SJSA1 (cell line): ENCODE measurements around the gene PDZRN4. TPM values are rescaled to one million over a fixed set of nuclear protein-coding genes. Genes with fewer than 3 reads are reported as not detected.

Source experiments
- DNase-seq, 2 experiments: peaks; one replicate each; pipeline ENCODE4 v3.0.0-alpha.2; 2015 to 2020; ENCODE audit warnings: low spot score in 2 of 2, low read depth in 1 of 2
- H3K27ac ChIP-seq: fragments of 250-450 bp; sonication (Bioruptor Pico); 2 replicates; pipeline ENCODE4 v1.5.1; 2020; ENCODE audit warnings: mild to moderate bottlenecking, moderate library complexity
- H3K27me3 ChIP-seq: fragments of 250-450 bp; sonication (Bioruptor Pico); replicated peaks from 2 replicates; pipeline ENCODE4 v1.5.1; 2020; ENCODE audit warnings: mild to moderate bottlenecking, moderate library complexity
- H3K36me3 ChIP-seq: fragments of 250-450 bp; sonication (Bioruptor Pico); 2 replicates; pipeline ENCODE4 v1.5.1; 2020; ENCODE audit warnings: mild to moderate bottlenecking
- H3K4me1 ChIP-seq: fragments of 250-450 bp; sonication (Bioruptor Pico); replicated peaks from 2 replicates; pipeline ENCODE4 v1.6.1; 2021; ENCODE audit warnings: mild to moderate bottlenecking
- H3K4me3 ChIP-seq: fragments of 250-450 bp; sonication (Bioruptor Pico); 2 replicates; pipeline ENCODE4 v1.5.1; 2020; ENCODE audit warnings: mild to moderate bottlenecking
- H3K9me3 ChIP-seq: fragments of 250-450 bp; sonication (Bioruptor Pico); replicated peaks from 2 replicates; pipeline ENCODE4 v1.5.1; 2020; ENCODE audit warnings: mild to moderate bottlenecking
- total RNA-seq: library from RNA; depleted of rRNA; stranded (reverse); fragments of >200 nt; shearing (Covaris generic); gene quantifications from 2 replicates; pipeline ENCODE4 v1.2.3, GENCODE V29; 2014

PDZRN4 gene
- total RNA-seq, 1 experiment from 2014 or later, result not detected

GRCh38 chr12:41442896-41443295 is 254.8 kb downstream of the PDZRN4 start:
- Histone ChIP-seq H3K4me1 (no peaks in the 10 kb centered on the region), H3K9me3 (no peaks in the 10 kb centered on the region), H3K36me3 (no peaks in the 10 kb centered on the region), H3K27ac (no peak overlapping the region), H3K27me3 (no peaks in the 10 kb centered on the region), H3K4me3 (no peak overlapping the region)
- DNase-seq, result no peak

GRCh38 chr12:41443690-41444089 is 255.6 kb downstream of the PDZRN4 start:
- Histone ChIP-seq H3K4me3 (no peak overlapping the region), H3K4me1 (no peaks in the 10 kb centered on the region), H3K36me3 (no peaks in the 10 kb centered on the region), H3K27ac (no peak overlapping the region), H3K9me3 (no peaks in the 10 kb centered on the region), H3K27me3 (no peaks in the 10 kb centered on the region)
- DNase-seq, result no peak

- no peaks in the 10 kb centered on the region for H3K36me3 ChIP-seq
- H3K27me3 ChIP-seq, result no peaks in the 10 kb centered on the region
- H3K9me3 ChIP-seq, result no peaks in the 10 kb centered on the region
- no peak overlapping the region for H3K4me3 ChIP-seq
- no peak overlapping the region for H3K27ac ChIP-seq
- DNase-seq, result no peak
- no peaks in the 10 kb centered on the region for H3K4me1 ChIP-seq
Measured at GRCh38 chr12:41452838-41453407, 264.8 kb downstream of the PDZRN4 start.

GRCh38 chr12:41453409-41453808 is 265.3 kb downstream of the PDZRN4 start:
- H3K27me3 ChIP-seq, result no peaks in the 10 kb centered on the region
- no peak overlapping the region for H3K4me3 ChIP-seq
- H3K9me3 ChIP-seq, result no peaks in the 10 kb centered on the region
- no peak overlapping the region for H3K27ac ChIP-seq
- no peaks in the 10 kb centered on the region for H3K36me3 ChIP-seq
- H3K4me1 ChIP-seq, result no peaks in the 10 kb centered on the region
- no peak for DNase-seq

GRCh38 chr12:41459111-41459905 is 271.2 kb downstream of the PDZRN4 start:
- Histone ChIP-seq H3K4me3 (no peak overlapping the region), H3K4me1 (no peaks in the 10 kb centered on the region), H3K27me3 (no peaks in the 10 kb centered on the region), H3K9me3 (no peaks in the 10 kb centered on the region; the same call in 1 of the 2 replicates), H3K36me3 (no peaks in the 10 kb centered on the region), H3K27ac (no peak overlapping the region)
- no peak for DNase-seq

GRCh38 chr12:41459906-41460214 is 271.7 kb downstream of the PDZRN4 start:
- no peak for DNase-seq
- no peaks in the 10 kb centered on the region for H3K36me3 ChIP-seq
- H3K4me1 ChIP-seq, result no peaks in the 10 kb centered on the region
- H3K27ac ChIP-seq, result no peak overlapping the region
- no peaks in the 10 kb centered on the region for H3K27me3 ChIP-seq
- no peak overlapping the region for H3K4me3 ChIP-seq
- H3K9me3 ChIP-seq, result no peaks in the 10 kb centered on the region; the same call in 1 of the 2 replicates

GRCh38 chr12:41460906-41461305 is 272.8 kb downstream of the PDZRN4 start:
- no peaks in the 10 kb centered on the region; the same call in 1 of the 2 replicates for H3K9me3 ChIP-seq
- DNase-seq, result no peak
- H3K4me3 ChIP-seq, result no peak overlapping the region
- no peaks in the 10 kb centered on the region for H3K27me3 ChIP-seq
- H3K27ac ChIP-seq, result no peak overlapping the region
- H3K4me1 ChIP-seq, result peaks cover 5% of the 10 kb centered on the region; the same call in 1 of the 2 replicates
- H3K36me3 ChIP-seq, result no peaks in the 10 kb centered on the region

GRCh38 chr12:41462312-41462711 is 274.2 kb downstream of the PDZRN4 start:
- Histone ChIP-seq H3K4me1 (peaks cover 5% of the 10 kb centered on the region; the same call in 1 of the 2 replicates), H3K9me3 (no peaks in the 10 kb centered on the region; the same call in 1 of the 2 replicates), H3K4me3 (no peak overlapping the region), H3K27me3 (no peaks in the 10 kb centered on the region), H3K27ac (no peak overlapping the region), H3K36me3 (no peaks in the 10 kb centered on the region)
- DNase-seq, result no peak

GRCh38 chr12:41465526-41465925 is 277.4 kb downstream of the PDZRN4 start:
- H3K4me3 ChIP-seq, result no peak overlapping the region
- no peaks in the 10 kb centered on the region for H3K36me3 ChIP-seq
- H3K27ac ChIP-seq, result no peak overlapping the region
- H3K9me3 ChIP-seq, result no peaks in the 10 kb centered on the region
- peaks cover 5% of the 10 kb centered on the region; the same call in 1 of the 2 replicates for H3K4me1 ChIP-seq
- DNase-seq, result no peak
- no peaks in the 10 kb centered on the region for H3K27me3 ChIP-seq

- no peaks in the 10 kb centered on the region for H3K9me3 ChIP-seq
- H3K27me3 ChIP-seq, result no peaks in the 10 kb centered on the region
- H3K4me3 ChIP-seq, result no peak overlapping the region
- H3K36me3 ChIP-seq, result no peaks in the 10 kb centered on the region
- no peak overlapping the region for H3K27ac ChIP-seq
- peaks cover 5% of the 10 kb centered on the region; the same call in 1 of the 2 replicates for H3K4me1 ChIP-seq
- DNase-seq, result no peak
Measured at GRCh38 chr12:41466300-41466699, 278.2 kb downstream of the PDZRN4 start.

GRCh38 chr12:41466802-41467201 is 278.7 kb downstream of the PDZRN4 start:
- H3K9me3 ChIP-seq, result no peaks in the 10 kb centered on the region
- DNase-seq, result no peak
- H3K27ac ChIP-seq, result no peak overlapping the region
- no peaks in the 10 kb centered on the region for H3K36me3 ChIP-seq
- H3K27me3 ChIP-seq, result no peaks in the 10 kb centered on the region
- peaks cover 5% of the 10 kb centered on the region; the same call in 1 of the 2 replicates for H3K4me1 ChIP-seq
- H3K4me3 ChIP-seq, result no peak overlapping the region

GRCh38 chr12:41467591-41468325 is 279.6 kb downstream of the PDZRN4 start:
- H3K27ac ChIP-seq, result no peak overlapping the region

GRCh38 chr12:41468341-41468740 is 280.2 kb downstream of the PDZRN4 start:
- Histone ChIP-seq H3K36me3 (no peaks in the 10 kb centered on the region), H3K27ac (no peak overlapping the region), H3K4me3 (no peak overlapping the region), H3K9me3 (no peaks in the 10 kb centered on the region), H3K4me1 (peaks cover 5% of the 10 kb centered on the region; the same call in 1 of the 2 replicates), H3K27me3 (no peaks in the 10 kb centered on the region)
- no peak for DNase-seq

More at GRCh38 chr12:41467591-41468325, 279.6 kb downstream of the PDZRN4 start:
- H3K36me3 ChIP-seq, result no peaks in the 10 kb centered on the region
- no peaks in the 10 kb centered on the region for H3K27me3 ChIP-seq
- no peak for DNase-seq
- H3K9me3 ChIP-seq, result no peaks in the 10 kb centered on the region
- H3K4me3 ChIP-seq, result no peak overlapping the region
- peaks cover 5% of the 10 kb centered on the region; the same call in 1 of the 2 replicates for H3K4me1 ChIP-seq

- peaks cover 5% of the 10 kb centered on the region; the same call in 1 of the 2 replicates for H3K4me1 ChIP-seq
- DNase-seq, result no peak
- H3K4me3 ChIP-seq, result no peak overlapping the region
- H3K27ac ChIP-seq, result no peak overlapping the region
- H3K36me3 ChIP-seq, result no peaks in the 10 kb centered on the region
- H3K27me3 ChIP-seq, result no peaks in the 10 kb centered on the region
- no peaks in the 10 kb centered on the region for H3K9me3 ChIP-seq
Measured at GRCh38 chr12:41468756-41469155, 280.6 kb downstream of the PDZRN4 start.
